Bronchial epithelial cell (primary cell): Measurements from ENCODE around the gene LMO7. TPM values are rescaled to one million over a fixed set of nuclear protein-coding genes. Genes with fewer than 3 reads are reported as not detected.

Experiments
- DNase-seq: peaks from one replicate; pipeline ENCODE4 v3.0.0-alpha.2; 2010; ENCODE audit warnings: low read depth
- FAIRE-seq: peaks from 2 replicates; lab custom pipeline; 2011; peaks lifted over from hg19 to GRCh38; lab: Jason Lieb, UNC
- H3K27me3 ChIP-seq: 2 replicates; pipeline ENCODE4 v1.5.1; 2011; ENCODE audit warnings: low read length; ENCODE audit not compliant: control insufficient read depth, insufficient read depth
- H3K36me3 ChIP-seq: 2 replicates; pipeline ENCODE4 v1.5.1; 2011; ENCODE audit warnings: low read length; ENCODE audit not compliant: control insufficient read depth, insufficient read depth
- H3K4me3 ChIP-seq: 2 replicates; pipeline ENCODE4 v1.5.1; 2011; ENCODE audit warnings: mild to moderate bottlenecking, low read depth, low read length, control low read depth
- CTCF ChIP-seq: IDR thresholded peaks from 2 replicates; pipeline ENCODE4 v1.5.1; 2011; ENCODE audit warnings: mild to moderate bottlenecking, moderate library complexity, low read length, control low read depth, inconsistent platforms; ENCODE audit not compliant: insufficient read depth, severe bottlenecking
- total RNA-seq: library from RNA; depleted of rRNA; stranded (reverse); fragments of >200 nt; gene quantifications from 2 replicates; pipeline ENCODE4 v1.2.1, GENCODE V29; 2014

LMO7 gene
- total RNA-seq, 1 donor from 2014 or later = 150 TPM

GRCh38 chr13:75881109-75881775, 245.1 kb downstream of the LMO7 start:
- FAIRE-seq (no peak), DNase-seq (no peak)
- TF ChIP-seq CTCF = no peak
- Histone ChIP-seq H3K4me3 (no peak overlapping the region), H3K27me3 (no peaks in the 10 kb centered on the region), H3K36me3 (no peaks in the 10 kb centered on the region)

DNA sequence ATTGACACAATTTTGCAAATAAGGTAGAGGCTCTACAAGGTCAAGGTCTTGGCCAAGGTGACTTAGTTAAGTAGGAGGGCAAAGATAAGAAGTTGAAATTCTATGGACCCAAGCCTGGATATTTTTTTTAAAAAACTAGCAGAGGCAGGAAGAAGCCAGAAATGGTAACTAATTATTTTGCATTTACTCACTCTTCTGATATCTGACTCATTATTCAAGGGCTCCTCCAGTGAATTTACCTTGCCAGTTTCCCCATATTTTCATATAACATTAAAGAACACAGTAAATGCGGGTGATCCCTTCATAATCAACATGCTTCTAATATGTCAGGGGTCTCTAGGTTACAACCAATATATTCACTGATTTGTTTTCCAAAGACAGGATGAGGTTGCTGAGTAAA, 246.1 kb downstream of the LMO7 start:
- no peak for FAIRE-seq
- no peak for TF ChIP-seq CTCF
- Histone ChIP-seq H3K27me3 (no peaks in the 10 kb centered on the region), H3K4me3 (no peak overlapping the region), H3K36me3 (no peaks in the 10 kb centered on the region)
- peak; percentile 13 for DNase-seq

- Histone ChIP-seq H3K27me3 (no peaks in the 10 kb centered on the region), H3K4me3 (no peak overlapping the region), H3K36me3 (no peaks in the 10 kb centered on the region)
- no peak for TF ChIP-seq CTCF
- no peak for DNase-seq
- no peak for FAIRE-seq
These were observed 253.3 kb downstream of the LMO7 start for GRCh38 chr13:75889427-75889826.

- Histone ChIP-seq H3K36me3 (no peaks in the 10 kb centered on the region), H3K27me3 (no peaks in the 10 kb centered on the region), H3K4me3 (no peak overlapping the region)
- FAIRE-seq = no peak
- no peak for TF ChIP-seq CTCF
- no peak for DNase-seq
These were observed 259.0 kb downstream of the LMO7 start for GRCh38 chr13:75895168-75895567.

DNA sequence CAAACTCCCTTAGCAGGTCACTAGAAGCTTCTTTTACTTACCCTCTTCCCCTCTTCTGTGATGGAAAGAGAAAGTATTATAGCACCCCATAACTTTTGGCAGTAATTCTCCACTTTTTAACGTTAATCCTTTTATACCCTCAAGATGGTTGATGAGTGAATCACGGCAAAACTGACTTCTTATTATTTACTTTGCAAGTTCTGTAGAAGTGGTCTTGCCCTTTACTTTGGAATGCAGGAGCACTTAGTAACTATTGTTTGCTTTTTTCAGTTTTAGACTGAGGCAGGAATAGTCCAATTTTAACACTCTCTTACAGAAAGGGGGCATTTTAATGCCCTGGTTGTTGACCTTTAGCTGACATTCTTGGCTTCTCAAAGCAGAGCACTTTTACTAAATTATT, 260.1 kb downstream of the LMO7 start:
- DNase-seq (peak; percentile 14), FAIRE-seq (no peak)
- Histone ChIP-seq H3K27me3 (no peaks in the 10 kb centered on the region), H3K36me3 (no peaks in the 10 kb centered on the region), H3K4me3 (no peak overlapping the region)
- TF ChIP-seq CTCF = no peak

- FAIRE-seq = no peak
- no peaks in the 10 kb centered on the region for H3K27me3 ChIP-seq
- H3K4me3 ChIP-seq = no peak overlapping the region
- no peaks in the 10 kb centered on the region for H3K36me3 ChIP-seq
- no peak for DNase-seq
- no peak for TF ChIP-seq CTCF
These were observed 261.3 kb downstream of the LMO7 start for GRCh38 chr13:75897386-75897785.
